Mucosa of descending colon (tissue), 3 donors: ENCODE measurements around the gene CCDC159. TPM values are rescaled to one million over a fixed set of nuclear protein-coding genes. Genes with fewer than 3 reads are reported as not detected.

ENCODE experiments used
- ATAC-seq: fragments of 200-7000 bp; cut with Tn5 transposase; one replicate; pipeline ENCODE4 v1.9.1; 2020; ENCODE audit warnings: mild to moderate bottlenecking, moderate library complexity
- DNase-seq, 3 donors: peaks; one replicate each; pipeline ENCODE4 v3.0.0-alpha.2; 2020
- H3K36me3 ChIP-seq: fragments of 200-600 bp; one replicate; pipeline ENCODE4 v1.8.0; 2021; ENCODE audit warnings: low read depth, mild to moderate bottlenecking
- H3K4me1 ChIP-seq: fragments of 200-600 bp; one replicate; pipeline ENCODE4 v1.8.0; 2021; ENCODE audit warnings: low read depth, mild to moderate bottlenecking
- H3K4me3 ChIP-seq: fragments of 200-600 bp; one replicate; pipeline ENCODE4 v1.8.0; 2021; ENCODE audit warnings: mild to moderate bottlenecking
- H3K9me3 ChIP-seq: fragments of 200-600 bp; one replicate; pipeline ENCODE4 v1.8.0; 2021; ENCODE audit warnings: mild to moderate bottlenecking
- intact Hi-C, 2 donors: fragments of 100-400 bp; cut with DNase I in 1 of 2; cut with micrococcal nuclease in 1 of 2; formaldehyde crosslinking; loops; one replicate each; pipeline versions ENCODE4 v1.11.0 to v1.11.1; 2022; cut with DNase I, micrococcal nuclease
- total RNA-seq, 3 donors: library from RNA; stranded (reverse); fragmentation: NEBNext Ultra II Directional in 2 of 3; extraction: Animal tissue kit (Norgen Biotek cat#: 25700) in 2 of 3; gene quantifications; one replicate each; pipeline versions ENCODE4 v1.2.1 to v1.2.4, GENCODE V29; 2021 to 2023
- TF ChIP-seq, protein P1 (sequence below): fragments of 200-600 bp; IDR thresholded peaks from one replicate; pipeline ENCODE4 v1.8.0; 2022; ENCODE audit warnings: antibody characterized with exemption, mild to moderate bottlenecking
- donor health status: DM: no; HTN: no; CAD: no; lungs with moderate emphysema.
- donor health status: DM: no; HTN: no; CAD: no.
- donor health status: DM: no; HTN: yes; CAD: no.

The CCDC159 gene
- total RNA-seq, 3 donors from 2014 or later, result 27.4 to 40.5 (median 38.8) TPM

DNA sequence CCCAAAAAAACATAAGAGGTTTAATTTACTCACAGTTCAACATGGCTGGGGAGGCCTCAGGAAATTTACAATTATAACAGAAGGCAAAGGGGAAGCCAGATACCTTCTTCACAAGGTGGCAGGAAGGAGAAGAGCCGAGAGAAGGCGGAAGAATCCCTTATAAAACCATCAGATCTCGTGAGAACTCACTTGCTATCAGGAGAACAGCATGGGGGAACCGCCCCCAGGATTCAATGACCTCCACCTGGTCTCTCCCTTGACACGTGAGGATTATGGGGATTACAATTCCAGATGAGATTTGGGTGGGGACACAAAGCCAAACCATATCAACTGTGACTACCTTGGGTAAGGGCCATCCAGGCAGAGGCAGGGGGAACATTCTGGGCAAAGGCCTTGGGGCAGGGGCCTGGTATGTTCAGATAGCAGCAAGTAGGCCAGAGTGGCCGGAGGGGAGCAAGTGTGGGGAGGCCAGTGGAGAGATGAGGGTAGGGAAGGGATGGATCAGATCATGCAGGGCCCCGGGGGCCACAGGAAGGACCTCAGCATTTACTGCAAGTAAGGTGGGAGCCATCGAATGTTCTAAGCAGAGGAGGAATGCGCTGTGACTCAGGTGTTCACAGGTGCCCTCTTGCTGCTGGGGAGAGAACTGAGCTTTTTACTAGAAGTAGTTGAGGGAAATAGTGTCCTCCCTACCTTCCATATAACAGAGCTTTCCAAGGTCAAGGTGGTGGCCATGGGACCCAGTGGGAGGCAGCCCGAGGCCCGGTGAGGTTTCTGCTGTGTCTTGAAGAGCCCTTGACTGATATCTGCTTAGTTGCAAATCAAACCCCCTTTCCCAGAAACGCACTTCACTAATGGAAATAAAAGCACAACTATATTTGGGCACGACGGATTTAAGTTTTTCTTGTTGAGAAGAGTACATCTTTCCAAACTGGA lies 24.9 kb upstream of the CCDC159 start:
- TF ChIP-seq, protein P1, sequence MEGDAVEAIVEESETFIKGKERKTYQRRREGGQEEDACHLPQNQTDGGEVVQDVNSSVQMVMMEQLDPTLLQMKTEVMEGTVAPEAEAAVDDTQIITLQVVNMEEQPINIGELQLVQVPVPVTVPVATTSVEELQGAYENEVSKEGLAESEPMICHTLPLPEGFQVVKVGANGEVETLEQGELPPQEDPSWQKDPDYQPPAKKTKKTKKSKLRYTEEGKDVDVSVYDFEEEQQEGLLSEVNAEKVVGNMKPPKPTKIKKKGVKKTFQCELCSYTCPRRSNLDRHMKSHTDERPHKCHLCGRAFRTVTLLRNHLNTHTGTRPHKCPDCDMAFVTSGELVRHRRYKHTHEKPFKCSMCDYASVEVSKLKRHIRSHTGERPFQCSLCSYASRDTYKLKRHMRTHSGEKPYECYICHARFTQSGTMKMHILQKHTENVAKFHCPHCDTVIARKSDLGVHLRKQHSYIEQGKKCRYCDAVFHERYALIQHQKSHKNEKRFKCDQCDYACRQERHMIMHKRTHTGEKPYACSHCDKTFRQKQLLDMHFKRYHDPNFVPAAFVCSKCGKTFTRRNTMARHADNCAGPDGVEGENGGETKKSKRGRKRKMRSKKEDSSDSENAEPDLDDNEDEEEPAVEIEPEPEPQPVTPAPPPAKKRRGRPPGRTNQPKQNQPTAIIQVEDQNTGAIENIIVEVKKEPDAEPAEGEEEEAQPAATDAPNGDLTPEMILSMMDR, result no peak
- ATAC-seq, result no peak
- DNase-seq, result peak in 1 of 3 donors; percentile 43
- no peaks in the 10 kb centered on the region for H3K36me3 ChIP-seq
- intact Hi-C loops, result no loop called here
- no peaks in the 10 kb centered on the region for H3K9me3 ChIP-seq
- H3K4me3 ChIP-seq, result no peak overlapping the region
- peaks cover 19% of the 10 kb centered on the region for H3K4me1 ChIP-seq

DNA sequence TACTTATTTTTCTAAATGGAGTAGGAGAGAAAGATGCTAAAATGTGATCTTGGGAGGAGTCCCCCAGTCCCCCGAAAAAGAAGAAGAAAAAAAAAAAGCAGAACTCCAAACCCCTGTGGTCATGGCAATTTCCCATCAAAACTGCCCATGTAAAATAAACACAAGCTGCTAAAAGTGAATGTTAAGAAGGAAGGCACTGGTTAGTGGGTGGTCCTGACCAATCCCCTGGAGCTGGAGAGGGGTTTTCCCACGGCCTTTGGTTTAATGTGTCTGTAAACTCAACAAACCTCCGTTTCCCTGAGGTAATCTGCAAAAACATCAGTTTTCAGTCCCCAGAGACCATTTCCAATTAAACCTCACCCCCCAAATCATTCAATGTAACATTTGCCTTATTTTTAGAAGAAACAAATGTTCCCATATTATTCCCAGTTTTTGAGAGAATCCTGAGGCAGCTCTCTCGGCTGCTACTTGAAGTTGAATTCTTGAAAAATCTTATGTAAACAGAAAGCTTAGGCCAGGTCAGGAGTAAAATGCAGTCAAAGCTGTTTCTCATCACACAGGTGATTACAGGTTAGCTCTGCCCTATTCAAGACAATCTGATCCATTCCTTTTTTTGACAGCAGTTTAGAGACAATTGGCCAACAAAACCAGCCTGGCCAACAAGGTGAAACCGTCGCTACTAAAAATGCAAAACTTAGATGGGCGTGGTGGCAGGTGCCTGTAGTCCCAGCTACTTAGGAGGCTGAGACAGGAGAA lies 23.9 kb upstream of the CCDC159 start:
- H3K4me1 ChIP-seq, result peaks cover 19% of the 10 kb centered on the region
- DNase-seq (no peak), ATAC-seq (no peak)

DNA sequence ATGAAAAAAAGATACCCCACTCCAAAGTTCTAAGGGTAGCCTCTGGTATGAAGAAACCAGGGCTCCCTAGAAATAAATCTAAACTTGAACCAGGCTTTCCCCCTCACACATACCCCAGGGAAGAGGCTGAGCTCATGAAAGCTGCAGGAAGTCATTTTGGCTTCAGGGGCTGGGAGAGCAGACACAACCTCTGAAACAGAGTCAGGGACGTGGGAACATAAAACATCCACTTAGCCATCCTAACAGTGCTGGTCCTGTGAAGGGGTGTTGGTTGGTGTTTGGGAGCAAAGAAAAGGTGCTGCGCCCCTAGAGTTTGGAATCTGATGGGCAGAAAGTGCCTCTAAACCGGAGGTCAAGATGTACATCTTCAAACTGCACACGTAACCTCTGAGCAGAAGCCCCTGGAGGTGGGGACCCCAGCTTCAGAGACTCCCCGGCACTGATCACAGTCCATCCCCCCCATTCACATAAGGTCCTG lies 22.7 kb upstream of the CCDC159 start:
- no peaks in the 10 kb centered on the region for H3K9me3 ChIP-seq
- no peaks in the 10 kb centered on the region for H3K36me3 ChIP-seq
- H3K4me3 ChIP-seq, result no peak overlapping the region
- DNase-seq (no peak), ATAC-seq (no peak)
- peaks cover 19% of the 10 kb centered on the region for H3K4me1 ChIP-seq
- intact Hi-C loops, result no loop called here
- TF ChIP-seq, protein P1, result no peak

More for the DNA sequence above, 23.9 kb upstream of the CCDC159 start:
- Histone ChIP-seq H3K36me3 (no peaks in the 10 kb centered on the region), H3K9me3 (no peaks in the 10 kb centered on the region), H3K4me3 (no peak overlapping the region)
- TF ChIP-seq, protein P1, result no peak
- intact Hi-C loops, result no loop called here

DNA sequence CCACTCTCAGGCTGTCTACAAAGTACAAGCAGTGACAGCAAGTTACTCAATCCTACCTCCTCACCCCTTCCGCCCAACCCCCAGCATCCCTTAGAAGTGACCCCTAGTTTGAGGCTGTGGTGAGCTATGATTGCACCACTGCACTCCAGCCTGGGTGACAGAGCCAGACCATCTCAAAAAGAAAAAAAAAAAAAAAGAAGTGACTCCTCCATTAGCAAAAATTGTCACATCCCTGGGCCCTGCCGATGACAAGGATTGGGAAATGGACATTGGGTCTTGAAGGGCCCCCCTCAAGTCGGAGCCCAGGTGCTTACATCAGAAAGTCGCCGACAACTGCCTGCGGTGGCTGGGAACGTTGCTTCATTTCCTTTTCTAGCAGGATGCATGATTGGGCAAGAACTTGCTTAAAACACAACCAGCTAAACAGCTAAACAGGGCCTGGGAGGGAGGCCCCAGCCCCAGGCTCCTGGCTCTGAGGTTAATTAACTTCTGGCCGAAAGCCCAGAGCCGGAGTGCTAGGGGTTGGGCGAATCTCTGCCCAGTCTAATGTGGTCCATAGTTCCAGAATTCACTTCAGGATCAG lies 22.1 kb upstream of the CCDC159 start:
- no peaks in the 10 kb centered on the region for H3K9me3 ChIP-seq
- ATAC-seq (peak; percentile 92), DNase-seq (peak; percentile 74 to 80 (median 78))
- no peak overlapping the region for H3K4me3 ChIP-seq
- intact Hi-C loops, result no loop called here
- TF ChIP-seq, protein P1, result no peak
- peaks cover 19% of the 10 kb centered on the region for H3K4me1 ChIP-seq
- no peaks in the 10 kb centered on the region for H3K36me3 ChIP-seq

DNA sequence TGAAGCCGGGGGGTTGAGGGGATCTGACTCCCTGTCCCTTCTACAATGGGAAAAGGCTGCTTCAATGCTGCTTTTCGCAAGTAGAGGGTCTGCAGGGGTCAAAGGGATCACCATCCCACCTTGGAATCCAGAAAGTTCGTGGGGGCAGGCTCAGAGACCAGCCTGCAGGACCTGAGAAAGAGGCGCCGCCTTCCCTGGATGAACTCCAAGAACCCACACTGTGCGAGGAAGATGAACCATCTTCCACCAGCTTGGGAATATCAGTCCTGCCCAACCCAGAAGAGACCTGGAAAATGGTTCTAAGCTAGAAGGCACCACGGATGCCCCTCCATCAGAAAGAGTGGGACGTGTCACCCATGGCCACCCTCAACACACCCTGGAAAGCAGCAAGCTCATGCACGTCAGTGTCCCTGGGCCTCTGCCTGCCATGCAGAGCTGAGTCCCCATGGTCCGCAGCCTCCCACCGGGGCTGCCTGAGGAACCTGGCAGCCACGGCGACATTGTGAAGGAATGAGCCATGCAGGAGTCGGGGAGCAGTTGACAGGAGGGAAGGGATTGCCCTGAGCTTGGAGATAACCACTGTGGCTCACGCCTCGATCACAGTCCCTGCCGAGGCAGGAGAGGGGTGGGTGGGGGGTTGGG lies 21.4 kb upstream of the CCDC159 start:
- Histone ChIP-seq H3K36me3 (no peaks in the 10 kb centered on the region), H3K9me3 (no peaks in the 10 kb centered on the region), H3K4me1 (peaks cover 15% of the 10 kb centered on the region), H3K4me3 (no peak overlapping the region)
- TF ChIP-seq, protein P1, result no peak
- peak in 1 of 3 donors; percentile 43 for DNase-seq
- intact Hi-C loops, result no loop called here
- peak; percentile 16 for ATAC-seq
